ENCODE results near the gene FMNL2. TPM values are rescaled to one million over a fixed set of nuclear protein-coding genes. Genes with fewer than 3 reads are reported as not detected.

The FMNL2 gene
- total RNA-seq, 1 donor from 2014 or later = 108 TPM

GRCh38 chr2:152430876-152431275 is 95.9 kb downstream of the FMNL2 start:
- H3K4me1 Mint-ChIP-seq (ENCODE audit: low read depth) = peaks cover 33% of the 10 kb centered on the region
- TF ChIP-seq CTCF (IDR thresholded peaks at IDR 0.05; ENCODE audit: unreplicated experiment) = no peak
- no peaks in the 10 kb centered on the region for H3K9me3 Mint-ChIP-seq (ENCODE audit: low read depth)
- no peak overlapping the region for H3K4me3 Mint-ChIP-seq (ENCODE audit: low read depth)
- no peaks in the 10 kb centered on the region for H3K27me3 Mint-ChIP-seq
- DNase-seq (ENCODE audit: low spot score, unreplicated experiment) = no peak
- no peaks in the 10 kb centered on the region for H3K36me3 Mint-ChIP-seq (ENCODE audit: insufficient read depth)
- H3K27ac Mint-ChIP-seq = no peak overlapping the region

GRCh38 chr2:152431370-152432098 is 96.6 kb downstream of the FMNL2 start:
- Mint-ChIP-seq H3K36me3 (ENCODE audit: insufficient read depth) (no peaks in the 10 kb centered on the region), H3K4me3 (ENCODE audit: low read depth) (no peak overlapping the region), H3K9me3 (ENCODE audit: low read depth) (no peaks in the 10 kb centered on the region), H3K4me1 (ENCODE audit: low read depth) (peaks cover 26% of the 10 kb centered on the region), H3K27me3 (no peaks in the 10 kb centered on the region), H3K27ac (no peak overlapping the region)
- no peak for DNase-seq (ENCODE audit: low spot score, unreplicated experiment)
- TF ChIP-seq CTCF (IDR thresholded peaks at IDR 0.05; ENCODE audit: unreplicated experiment) = no peak

- Mint-ChIP-seq H3K4me3 (ENCODE audit: low read depth) (no peak overlapping the region), H3K9me3 (ENCODE audit: low read depth) (no peaks in the 10 kb centered on the region), H3K27me3 (no peaks in the 10 kb centered on the region), H3K4me1 (ENCODE audit: low read depth) (peaks cover 26% of the 10 kb centered on the region), H3K27ac (peak overlapping the region; percentile 34), H3K36me3 (ENCODE audit: insufficient read depth) (no peaks in the 10 kb centered on the region)
- no peak for TF ChIP-seq CTCF (IDR thresholded peaks at IDR 0.05; ENCODE audit: unreplicated experiment)
- DNase-seq (ENCODE audit: low spot score, unreplicated experiment) = no peak
Observed at GRCh38 chr2:152432206-152432653, 97.3 kb downstream of the FMNL2 start.

GRCh38 chr2:152432765-152433164 is 97.8 kb downstream of the FMNL2 start:
- H3K27ac Mint-ChIP-seq = no peak overlapping the region
- H3K27me3 Mint-ChIP-seq = no peaks in the 10 kb centered on the region
- H3K4me3 Mint-ChIP-seq (ENCODE audit: low read depth) = no peak overlapping the region
- peaks cover 27% of the 10 kb centered on the region for H3K4me1 Mint-ChIP-seq (ENCODE audit: low read depth)
- H3K36me3 Mint-ChIP-seq (ENCODE audit: insufficient read depth) = no peaks in the 10 kb centered on the region
- H3K9me3 Mint-ChIP-seq (ENCODE audit: low read depth) = no peaks in the 10 kb centered on the region
- no peak for TF ChIP-seq CTCF (IDR thresholded peaks at IDR 0.05; ENCODE audit: unreplicated experiment)
- no peak for DNase-seq (ENCODE audit: low spot score, unreplicated experiment)

GRCh38 chr2:152433289-152433688 is 98.3 kb downstream of the FMNL2 start:
- TF ChIP-seq CTCF (IDR thresholded peaks at IDR 0.05; ENCODE audit: unreplicated experiment) = no peak
- no peak overlapping the region for H3K4me3 Mint-ChIP-seq (ENCODE audit: low read depth)
- no peak for DNase-seq (ENCODE audit: low spot score, unreplicated experiment)
- H3K4me1 Mint-ChIP-seq (ENCODE audit: low read depth) = peaks cover 29% of the 10 kb centered on the region
- no peaks in the 10 kb centered on the region for H3K36me3 Mint-ChIP-seq (ENCODE audit: insufficient read depth)
- no peak overlapping the region for H3K27ac Mint-ChIP-seq
- no peaks in the 10 kb centered on the region for H3K9me3 Mint-ChIP-seq (ENCODE audit: low read depth)
- no peaks in the 10 kb centered on the region for H3K27me3 Mint-ChIP-seq
